H1 (cell line): ENCODE data around the gene GRIK4. TPM values are rescaled to one million over a fixed set of nuclear protein-coding genes. Genes with fewer than 3 reads are reported as not detected.

Experiments used
- CTCF ChIA-PET: fragments of 300-600 bp; sonication (Branson Sonifier 250); formaldehyde crosslinking; loops from one replicate; lab custom pipeline; 2021; ENCODE audit not compliant: partially characterized antibody; lab: Charles Lee
- POLR2A ChIA-PET: fragments of 300-600 bp; sonication (Branson Sonifier 250); formaldehyde crosslinking; loops from one replicate; lab custom pipeline; 2021; ENCODE audit warnings: inconsistent platforms; ENCODE audit not compliant: partially characterized antibody; lab: Charles Lee
- DNase-seq, 2 experiments: peaks; one replicate each; pipeline versions ENCODE4 v3.0.0 to v3.0.0-alpha.2; 2010 to 2022; ENCODE audit warnings: low spot score in 2 of 2, low read depth in 1 of 2, mixed read lengths in 1 of 2
- FAIRE-seq: peaks from 2 replicates; lab custom pipeline; 2011; peaks lifted over from hg19 to GRCh38; lab: Jason Lieb, UNC
- H2AFZ ChIP-seq: 2 replicates; pipeline ENCODE4 v1.8.1; 2012; ENCODE audit warnings: low read length, inconsistent platforms
- H2AK5ac ChIP-seq: 2 replicates; pipeline ENCODE4 v1.6.1; 2013; ENCODE audit warnings: low read depth, low read length
- H2BK120ac ChIP-seq: replicated peaks from 2 replicates; pipeline ENCODE3; 2013; ENCODE audit warnings: low read depth, low read length, inconsistent platforms
- H2BK12ac ChIP-seq: 2 replicates; pipeline ENCODE4 v1.6.1; 2013; ENCODE audit warnings: low read depth, low read length
- H2BK15ac ChIP-seq: 2 replicates; pipeline ENCODE4 v1.6.1; 2013; ENCODE audit warnings: low read length
- H2BK20ac ChIP-seq: 2 replicates; pipeline ENCODE4 v1.6.1; 2013; ENCODE audit warnings: low read length
- H2BK5ac ChIP-seq: 2 replicates; pipeline ENCODE4 v1.6.1; 2013; ENCODE audit warnings: low read depth, low read length
- H3K14ac ChIP-seq: 2 replicates; pipeline ENCODE4 v1.6.1; 2013; ENCODE audit warnings: inconsistent platforms; ENCODE audit not compliant: insufficient read length
- H3K18ac ChIP-seq: 2 replicates; pipeline ENCODE4 v1.6.1; 2013; ENCODE audit warnings: low read length; ENCODE audit errors: extremely low read depth
- H3K23ac ChIP-seq: 2 replicates; pipeline ENCODE4 v1.6.1; 2013; ENCODE audit warnings: inconsistent platforms; ENCODE audit not compliant: insufficient read length
- H3K23me2 ChIP-seq: 2 replicates; pipeline ENCODE4 v1.6.1; 2013; ENCODE audit warnings: low read depth, low read length
- H3K27ac ChIP-seq: 2 replicates; pipeline ENCODE4 v1.6.1; 2011; ENCODE audit warnings: low read depth, low read length, inconsistent platforms
- H3K27me3 ChIP-seq, 4 experiments: replicated peaks in 1 of 4; 1 replicate in 1 of 4; 2 replicates in 3 of 4; pipeline versions ENCODE4 v1.6.1 to v1.8.1; 2011 to 2013; ENCODE audit warnings: low read length in 3 of 4, mild to moderate bottlenecking in 3 of 4, inconsistent platforms in 2 of 4, mixed read lengths in 2 of 4, moderate library complexity in 1 of 4; ENCODE audit not compliant: control insufficient read depth in 3 of 4, insufficient read depth in 3 of 4; ENCODE audit errors: extremely low read depth in 1 of 4
- H3K36me3 ChIP-seq, 4 experiments: 2 replicates each; pipeline versions ENCODE4 v1.6.1 to v1.8.1; 2011 to 2013; ENCODE audit warnings: mild to moderate bottlenecking in 4 of 4, low read length in 3 of 4, moderate library complexity in 2 of 4, control low read depth in 1 of 4, inconsistent platforms in 1 of 4; ENCODE audit not compliant: insufficient read depth in 4 of 4, control insufficient read depth in 2 of 4
- H3K4ac ChIP-seq: replicated peaks from 2 replicates; pipeline ENCODE3; 2013; ENCODE audit warnings: low read length, low read depth, mixed read lengths, inconsistent platforms; ENCODE audit not compliant: insufficient read length
- H3K4me1 ChIP-seq, 4 experiments: replicated peaks in 1 of 4; 1 replicate in 1 of 4; 2 replicates in 3 of 4; pipeline versions ENCODE4 v1.6.1 to v1.8.1; 2011 to 2013; ENCODE audit warnings: low read length in 3 of 4, inconsistent platforms in 2 of 4, mixed read lengths in 1 of 4; ENCODE audit not compliant: insufficient read depth in 4 of 4, control insufficient read depth in 3 of 4
- H3K4me2 ChIP-seq, 2 experiments: 2 replicates each; pipeline versions ENCODE4 v1.6.1 to v1.8.1; 2011 to 2013; ENCODE audit warnings: low read depth in 2 of 2, low read length in 2 of 2, control low read depth in 1 of 2, inconsistent platforms in 1 of 2, mild to moderate bottlenecking in 1 of 2; ENCODE audit not compliant: insufficient read depth in 1 of 2
- H3K4me3 ChIP-seq, 4 experiments: fragments of 200-600, 300-600 bp in 1 of 4; sonication (generic), shearing (Covaris generic), sonication (Bioruptor Twin) in 1 of 4; 2 replicates each; pipeline versions ENCODE4 v1.5.1 to v1.8.1; 2011 to 2016; ENCODE audit warnings: low read length in 4 of 4, low read depth in 3 of 4, control low read depth in 2 of 4, inconsistent platforms in 2 of 4, mild to moderate bottlenecking in 2 of 4, mixed read lengths in 1 of 4, moderate library complexity in 1 of 4; ENCODE audit not compliant: insufficient read depth in 2 of 4; ENCODE audit errors: extremely low read depth in 1 of 4
- H3K56ac ChIP-seq: replicated peaks from 2 replicates; pipeline ENCODE3; 2013; ENCODE audit warnings: low read depth, mild to moderate bottlenecking, mixed read lengths, low read length, inconsistent platforms; ENCODE audit not compliant: insufficient read length
- H3K79me1 ChIP-seq: 2 replicates; pipeline ENCODE4 v1.6.1; 2013; ENCODE audit warnings: low read depth, low read length, control low read depth
- H3K79me2 ChIP-seq, 2 experiments: 2 replicates each; pipeline versions ENCODE4 v1.6.1 to v1.8.1; 2012 to 2013; ENCODE audit warnings: low read length in 2 of 2, mild to moderate bottlenecking in 2 of 2, inconsistent platforms in 1 of 2; ENCODE audit not compliant: insufficient read depth in 2 of 2, control insufficient read depth in 1 of 2
- H3K9ac ChIP-seq, 4 experiments: replicated peaks in 1 of 4; 1 replicate in 1 of 4; 2 replicates in 3 of 4; pipeline versions ENCODE4 v1.6.1 to v1.8.1; 2011 to 2013; ENCODE audit warnings: low read depth in 3 of 4, low read length in 3 of 4, control low read depth in 2 of 4, mild to moderate bottlenecking in 2 of 4, moderate library complexity in 2 of 4, inconsistent platforms in 1 of 4; ENCODE audit errors: extremely low read depth in 1 of 4
- H3K9me3 ChIP-seq, 2 experiments: 2 replicates each; pipeline versions ENCODE4 v1.6.1 to v1.8.1; 2012 to 2013; ENCODE audit warnings: mild to moderate bottlenecking in 2 of 2, moderate library complexity in 2 of 2, control low read depth in 1 of 2, inconsistent platforms in 1 of 2, low read depth in 1 of 2, low read length in 1 of 2, mixed read lengths in 1 of 2; ENCODE audit not compliant: insufficient read depth in 2 of 2
- H4K20me1 ChIP-seq, 2 experiments: replicated peaks in 1 of 2; 2 replicates each; pipeline versions ENCODE3 to v1.8.1; 2011 to 2013; ENCODE audit warnings: inconsistent platforms in 2 of 2, low read length in 2 of 2, mild to moderate bottlenecking in 1 of 2; ENCODE audit not compliant: insufficient read depth in 2 of 2, control insufficient read depth in 1 of 2
- H4K5ac ChIP-seq: 2 replicates; pipeline ENCODE4 v1.6.1; 2013; ENCODE audit warnings: low read length, low read depth, mixed read lengths, inconsistent platforms; ENCODE audit not compliant: insufficient read length
- H4K8ac ChIP-seq: 2 replicates; pipeline ENCODE4 v1.8.0; 2013; ENCODE audit warnings: mild to moderate bottlenecking, moderate library complexity, low read length, inconsistent platforms; ENCODE audit not compliant: insufficient read depth; ENCODE audit errors: extremely low read depth
- H4K91ac ChIP-seq: replicated peaks from 2 replicates; pipeline ENCODE3; 2013; ENCODE audit warnings: low read length, mixed read lengths, inconsistent platforms; ENCODE audit not compliant: insufficient read length
- HDAC2 ChIP-seq, 2 experiments: fragments of 300-600 bp in 1 of 2; sonication (generic) in 1 of 2; IDR thresholded peaks; 2 replicates each; pipeline ENCODE4 v1.6.1; 2011 to 2012; ENCODE audit warnings: low read depth in 2 of 2, low read length in 2 of 2, mild to moderate bottlenecking in 2 of 2, moderate library complexity in 2 of 2, borderline replicate concordance in 1 of 2, inconsistent platforms in 1 of 2
- RAD21 ChIP-seq, 2 experiments: IDR thresholded peaks in 1 of 2; conservative IDR thresholded peaks in 1 of 2; 2 replicates each; pipeline ENCODE4 v1.6.1; 2011; ENCODE audit warnings: low read depth in 2 of 2, low read length in 2 of 2, improper control_type of control experiment in 1 of 2, inconsistent platforms in 1 of 2, mild to moderate bottlenecking in 1 of 2, moderate library complexity in 1 of 2
- RBBP5 ChIP-seq: IDR thresholded peaks from 2 replicates; pipeline ENCODE4 v1.7.1; 2012; ENCODE audit warnings: low read depth, mild to moderate bottlenecking, inconsistent platforms, low read length, moderate library complexity, borderline replicate concordance
- RNF2 ChIP-seq: fragments of 200-900, 300-1000 bp; sonication (generic); IDR thresholded peaks from 2 replicates; pipeline ENCODE4 v1.7.1; 2016; ENCODE audit warnings: borderline replicate concordance, low read depth, mild to moderate bottlenecking, antibody characterized with exemption, low read length; ENCODE audit not compliant: poor library complexity, severe bottlenecking; ENCODE audit errors: missing control alignments
- TAF7 ChIP-seq: optimal IDR thresholded peaks from 2 replicates; pipeline ENCODE3; 2011; ENCODE audit warnings: low read depth, mild to moderate bottlenecking, inconsistent platforms, low read length, moderate library complexity, borderline replicate concordance
- WGBS, 2 experiments: shearing (Covaris generic) in 1 of 2; methylation state at CpG; one replicate each; pipeline versions ENCODE4 v1.1.6 to v1.1.7; 2013 to 2015; ENCODE audit warnings: low lambda C conversion rate in 2 of 2, mixed read lengths in 2 of 2, inconsistent platforms in 1 of 2, low coverage in 1 of 2, missing lambda C conversion rate in 1 of 2; ENCODE audit not compliant: insufficient replicate concordance in 2 of 2, insufficient coverage in 1 of 2, insufficient read length in 1 of 2; ENCODE audit errors: extremely low coverage in 1 of 2, missing lambda C conversion rate in 1 of 2; 5-methylcytosine and 5-hydroxymethylcytosine counted together
- polyA plus RNA-seq, 7 experiments: library from polyadenylated mRNA; depleted of rRNA in 3 of 7; stranded (reverse) in 5 of 7; unstranded in 2 of 7; fragments of >200 nt in 5 of 7; fragments of 200-250 nt in 2 of 7; gene quantifications; 1 replicate in 5 of 7; 2 replicates in 1 of 7; 4 replicates in 1 of 7; pipeline versions ENCODE4 v1.2.1 to v1.2.3, GENCODE V29; 2011 to 2013; ENCODE audit warnings: missing spikeins in 2 of 7, mixed read lengths in 2 of 7
- total RNA-seq: library from RNA; stranded (reverse); fragmentation: NEBNext Ultra II Directional; extraction: Animal tissue kit (Norgen Biotek cat#: 25700); gene quantifications from 2 replicates; pipeline ENCODE4 v1.2.1, GENCODE V29; 2021
- TF ChIP-seq, protein P1 (sequence below), 3 experiments: IDR thresholded peaks; 1 replicate in 2 of 3; 2 replicates in 1 of 3; pipeline versions ENCODE4 v1.5.1 to v1.6.1; 2011; ENCODE audit warnings: low read length in 3 of 3, mild to moderate bottlenecking in 3 of 3, inconsistent platforms in 2 of 3, low read depth in 1 of 3, moderate library complexity in 1 of 3; ENCODE audit not compliant: insufficient read depth in 1 of 3; ENCODE audit errors: control extremely low read depth in 1 of 3

GRIK4 gene
- total and polyA plus RNA-seq, 2 of the 8 experiments (the other 6 are each of a cell fraction or from before 2014, with no cell fraction given): 1.2 to 2.9 TPM

DNA sequence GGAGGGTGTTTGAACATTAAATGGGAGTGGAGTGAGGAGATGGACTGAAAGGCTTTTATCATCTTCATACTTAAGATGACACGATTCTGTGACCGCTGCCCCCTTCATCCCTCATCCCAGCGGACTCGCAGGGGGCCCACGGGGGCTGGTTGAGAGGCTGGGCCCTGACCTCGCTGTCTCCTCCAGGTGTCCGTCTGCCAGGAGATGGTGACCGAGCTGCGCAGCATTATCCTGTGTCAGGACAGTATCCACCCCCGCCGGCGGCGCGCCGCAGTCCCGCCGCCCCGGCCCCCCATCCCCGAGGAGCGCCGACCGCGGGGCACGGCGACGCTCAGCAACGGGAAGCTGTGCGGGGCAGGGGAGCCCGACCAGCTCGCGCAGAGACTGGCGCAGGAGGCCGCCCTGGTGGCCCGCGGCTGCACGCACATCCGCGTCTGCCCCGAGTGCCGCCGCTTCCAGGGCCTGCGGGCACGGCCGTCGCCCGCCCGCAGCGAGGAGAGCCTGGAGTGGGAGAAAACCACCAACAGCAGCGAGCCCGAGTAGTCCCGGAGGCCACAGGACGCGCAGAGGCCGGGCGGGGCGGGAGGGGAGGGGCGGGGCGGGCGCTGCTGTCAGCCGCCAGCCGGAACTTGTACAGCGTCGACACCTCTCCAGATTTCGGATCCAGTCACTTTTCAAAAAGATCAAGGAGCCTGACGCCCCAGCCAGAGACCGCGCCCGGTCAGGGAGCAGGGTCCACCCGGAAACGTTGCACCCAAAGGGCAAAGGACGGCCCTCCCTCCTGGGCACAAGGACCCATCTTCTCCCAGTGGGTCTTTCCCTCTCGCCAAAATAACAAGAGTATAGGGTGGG, 474.4 kb downstream of the GRIK4 start:
- ChIA-PET CTCF (interaction anchor here (1.0 to 2.9 kb wide), 2 partner anchors 11 to 19 kb away, joined by 3 to 11 read pairs; no protein-coding TSS in a partner anchor), POLR2A (no interaction called here)
- TF ChIP-seq RAD21 (IDR thresholded peaks at IDR 0.05 in 1 of 2, conservative IDR thresholded peaks at IDR 0.05 in 1 of 2; ENCODE audit: low read depth in 2 of 2, low read length in 2 of 2) (peak; percentile 16 to 45; a peak in 3 of 4 replicates), HDAC2 (IDR thresholded peaks at IDR 0.05; ENCODE audit: borderline replicate concordance in 1 of 2, low read depth in 2 of 2, low read length in 2 of 2) (peak in 1 of 2 experiments; percentile 48; a peak in 1 of 4 replicates), TAF7 (no peak), RBBP5 (peak; percentile 71; the same call in 1 of the 2 replicates), RNF2 (no peak)
- TF ChIP-seq, protein P1, sequence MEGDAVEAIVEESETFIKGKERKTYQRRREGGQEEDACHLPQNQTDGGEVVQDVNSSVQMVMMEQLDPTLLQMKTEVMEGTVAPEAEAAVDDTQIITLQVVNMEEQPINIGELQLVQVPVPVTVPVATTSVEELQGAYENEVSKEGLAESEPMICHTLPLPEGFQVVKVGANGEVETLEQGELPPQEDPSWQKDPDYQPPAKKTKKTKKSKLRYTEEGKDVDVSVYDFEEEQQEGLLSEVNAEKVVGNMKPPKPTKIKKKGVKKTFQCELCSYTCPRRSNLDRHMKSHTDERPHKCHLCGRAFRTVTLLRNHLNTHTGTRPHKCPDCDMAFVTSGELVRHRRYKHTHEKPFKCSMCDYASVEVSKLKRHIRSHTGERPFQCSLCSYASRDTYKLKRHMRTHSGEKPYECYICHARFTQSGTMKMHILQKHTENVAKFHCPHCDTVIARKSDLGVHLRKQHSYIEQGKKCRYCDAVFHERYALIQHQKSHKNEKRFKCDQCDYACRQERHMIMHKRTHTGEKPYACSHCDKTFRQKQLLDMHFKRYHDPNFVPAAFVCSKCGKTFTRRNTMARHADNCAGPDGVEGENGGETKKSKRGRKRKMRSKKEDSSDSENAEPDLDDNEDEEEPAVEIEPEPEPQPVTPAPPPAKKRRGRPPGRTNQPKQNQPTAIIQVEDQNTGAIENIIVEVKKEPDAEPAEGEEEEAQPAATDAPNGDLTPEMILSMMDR (IDR thresholded peaks at IDR 0.05; ENCODE audit: control extremely low read depth in 1 of 3, insufficient read depth in 1 of 3, low read depth in 1 of 3, low read length in 3 of 3): peak; percentile 37 to 63 (median 57)

More for the DNA sequence above, 474.4 kb downstream of the GRIK4 start:
- Histone ChIP-seq H2BK20ac (no peak overlapping the region), H3K4ac (no peak overlapping the region), H3K79me1 (no peaks in the 10 kb centered on the region), H2BK15ac (0 out of 2 replicates have a peak overlapping the region, but pooled peaks have one; percentile 75), H3K18ac (no peak overlapping the region), H3K23me2 (peaks cover 4% of the 10 kb centered on the region; the same call in 1 of the 2 replicates), H3K27me3 (peaks cover 0 to 13% (median 6%) of the 10 kb centered on the region in 4 experiments; a peak in 3 of 7 replicates), H4K20me1 (no peaks in the 10 kb centered on the region), H3K56ac (no peak overlapping the region), H3K4me3 (peak overlapping the region; percentile 25 to 55 (median 44)), H3K4me2 (peak overlapping the region; percentile 89 to 91), H3K4me1 (peaks cover 2 to 15% (median 11%) of the 10 kb centered on the region in 4 experiments; a peak in 5 of 7 replicates), H4K91ac (no peak overlapping the region), H4K5ac (no peak overlapping the region), H2BK120ac (no peak overlapping the region), H3K14ac (no peak overlapping the region), H3K36me3 (no peaks in the 10 kb centered on the region), H4K8ac (peak overlapping the region; percentile 45; the same call in 1 of the 2 replicates), H3K23ac (no peak overlapping the region), H2AFZ (no peak overlapping the region), H2BK5ac (no peak overlapping the region), H3K27ac (no peak overlapping the region), H3K9ac (peak overlapping the region in 1 of 4 experiments; percentile 37; a peak in 1 of 7 replicates), H2BK12ac (no peak overlapping the region), H3K79me2 (no peaks in the 10 kb centered on the region), H2AK5ac (no peak overlapping the region), H3K9me3 (no peaks in the 10 kb centered on the region)
- DNase-seq: peak in 1 of 2 experiments; percentile 69
- FAIRE-seq: no peak
- 10% methylated on average over 30 of the region's 72 CpGs; no CpG with 5 or more reads in 1 of the 2 experiments for WGBS, 2 experiments
